K562 (cell line): Measurements from ENCODE around the gene PPP1CA. TPM values are rescaled to one million over a fixed set of nuclear protein-coding genes. Genes with fewer than 3 reads are reported as not detected.

Source experiments
- ATAC-seq: fragments of 200-7000 bp; cut with Tn5 transposase; 3 replicates; pipeline ENCODE4 v1.9.1; 2020; ENCODE audit warnings: moderate library complexity
- BruUV-seq: library from RNA; stranded (reverse); fragments of 400-500 nt; replicated peaks from 2 replicates; lab custom pipeline; 2021; lab: Mats Ljungman, UMichigan
- CTCF ChIA-PET: fragments of 300-600 bp; formaldehyde crosslinking; extraction: SDS; loops from one replicate; lab custom pipeline; 2021; ENCODE audit warnings: low intra/inter-chr PET ratio; lab: Yijun Ruan, JAX
- POLR2A ChIA-PET: fragments of 300-600, 350-650 bp; sonication (Branson Sonifier 250); formaldehyde crosslinking; extraction: SDS; loops from one replicate; lab custom pipeline; 2021; ENCODE audit warnings: antibody characterized with exemption, inconsistent platforms; lab: Yijun Ruan, JAX
- DNase-seq, 4 experiments: peaks; one replicate each; pipeline versions ENCODE4 v3.0.0 to v3.0.0-alpha.2; 2011 to 2018; ENCODE audit warnings: low spot score in 3 of 4, mixed read lengths in 3 of 4; ENCODE audit errors: extremely low read depth in 1 of 4
- FAIRE-seq: peaks from 2 replicates; lab custom pipeline; 2011; peaks lifted over from hg19 to GRCh38; lab: Jason Lieb, UNC
- H2AFZ ChIP-seq: 2 replicates; pipeline ENCODE4 v1.6.0; 2011; ENCODE audit warnings: low read depth, low read length, control low read depth, inconsistent platforms
- H3K27ac ChIP-seq: fragments of 200-600 bp; 3 replicates; pipeline ENCODE4 v1.8.0; 2011; ENCODE audit warnings: low read depth, mild to moderate bottlenecking, control low read depth, inconsistent platforms, low read length, moderate library complexity, mixed read lengths; ENCODE audit errors: extremely low read depth
- H3K27me3 ChIP-seq, 2 experiments: fragments of 300-600 bp in 1 of 2; 2 replicates in 1 of 2; 3 replicates in 1 of 2; pipeline versions ENCODE4 v1.6.0 to v1.8.0; 2011; ENCODE audit warnings: inconsistent platforms in 2 of 2, low read length in 2 of 2, mild to moderate bottlenecking in 1 of 2, mixed read lengths in 1 of 2, moderate library complexity in 1 of 2; ENCODE audit not compliant: control insufficient read depth in 2 of 2, insufficient read depth in 2 of 2
- H3K36me3 ChIP-seq: fragments of 300-600 bp; 3 replicates; pipeline ENCODE4 v1.8.0; 2011; ENCODE audit warnings: mild to moderate bottlenecking, low read length, inconsistent platforms; ENCODE audit not compliant: control insufficient read depth, insufficient read depth
- H3K4me1 ChIP-seq, 2 experiments: fragments of 200-600 bp in 1 of 2; replicated peaks in 1 of 2; 2 replicates in 1 of 2; 3 replicates in 1 of 2; pipeline versions ENCODE4 v1.5.1 to v1.8.0; 2011; ENCODE audit warnings: inconsistent platforms in 2 of 2, low read length in 2 of 2, mild to moderate bottlenecking in 1 of 2, mixed read lengths in 1 of 2, moderate library complexity in 1 of 2; ENCODE audit not compliant: control insufficient read depth in 2 of 2, insufficient read depth in 2 of 2
- H3K4me2 ChIP-seq: 2 replicates; pipeline ENCODE4 v1.6.1; 2011; ENCODE audit warnings: low read length, control low read depth, inconsistent platforms, mixed read lengths; ENCODE audit not compliant: insufficient read depth
- H3K4me3 ChIP-seq: fragments of 200-600 bp; sonication (generic), shearing (Covaris generic); 2 replicates; pipeline ENCODE4 v1.5.1; 2016; ENCODE audit warnings: control low read depth, inconsistent platforms
- H3K79me2 ChIP-seq: fragments of 200-600 bp; 3 replicates; pipeline ENCODE4 v1.8.0; 2011; ENCODE audit warnings: low read length, inconsistent platforms; ENCODE audit not compliant: control insufficient read depth, insufficient read depth
- H3K9ac ChIP-seq, 2 experiments: 2 replicates each; pipeline versions ENCODE4 v1.6.0 to v1.6.1; 2011; ENCODE audit warnings: low read depth in 2 of 2, low read length in 2 of 2, control low read depth in 1 of 2, inconsistent platforms in 1 of 2, mild to moderate bottlenecking in 1 of 2, mixed read lengths in 1 of 2; ENCODE audit not compliant: insufficient read depth in 1 of 2
- H3K9me1 ChIP-seq: one replicate; pipeline ENCODE4 v1.6.0; 2011; ENCODE audit warnings: inconsistent platforms, mild to moderate bottlenecking, low read length, moderate library complexity; ENCODE audit not compliant: control insufficient read depth, insufficient read depth
- H3K9me3 ChIP-seq: replicated peaks from 2 replicates; pipeline ENCODE4 v1.5.1; 2011; ENCODE audit warnings: low read depth, low read length, inconsistent platforms; ENCODE audit not compliant: control insufficient read depth, insufficient read depth
- H4K20me1 ChIP-seq: replicated peaks from 2 replicates; pipeline ENCODE4 v1.6.1; 2011; ENCODE audit warnings: low read length, inconsistent platforms, mixed read lengths; ENCODE audit not compliant: control insufficient read depth, insufficient read depth
- ELF4 ChIP-seq: fragments of 450-650 bp; formaldehyde crosslinking; IDR thresholded peaks from 2 replicates; pipeline ENCODE4 v1.4.0; 2022; ENCODE audit warnings: missing genetic modification characterization
- MBD2 ChIP-seq: sonication (generic); IDR thresholded peaks from 2 replicates; pipeline ENCODE4 v1.6.1; 2016; ENCODE audit warnings: low read depth, borderline replicate concordance
- NCOA2 ChIP-seq, 2 experiments: fragments of 450-650 bp; IDR thresholded peaks; 2 replicates each; pipeline ENCODE4 v1.6.1; 2018; ENCODE audit warnings: mild to moderate bottlenecking in 2 of 2, moderate library complexity in 1 of 2; ENCODE audit not compliant: partially characterized antibody in 2 of 2
- NFYB ChIP-seq: IDR thresholded peaks from 2 replicates; pipeline ENCODE4 v1.6.1; 2011; ENCODE audit warnings: mild to moderate bottlenecking, moderate library complexity; ENCODE audit not compliant: insufficient read length; ENCODE audit errors: extremely low read depth
- NRF1 ChIP-seq, 2 experiments: fragments of 450-650 bp; IDR thresholded peaks in 1 of 2; conservative IDR thresholded peaks in 1 of 2; 2 replicates each; pipeline ENCODE4 v1.6.1; 2014; ENCODE audit warnings: mild to moderate bottlenecking in 2 of 2
- TCFL5 ChIP-seq: fragments of 250-450 bp; sonication (Bioruptor Pico); conservative IDR thresholded peaks from 2 replicates; pipeline ENCODE4 v1.6.1; 2021; ENCODE audit warnings: mild to moderate bottlenecking, moderate library complexity, matching md5 sums
- ZBTB7A ChIP-seq: IDR thresholded peaks from 2 replicates; pipeline ENCODE4 v1.6.1; 2011; ENCODE audit warnings: low read depth, mild to moderate bottlenecking, low read length, moderate library complexity, borderline replicate concordance; ENCODE audit not compliant: control insufficient read depth
- ZNF655 ChIP-seq: fragments of 250-450 bp; sonication (Bioruptor Pico); IDR thresholded peaks from 2 replicates; pipeline ENCODE4 v1.5.0; 2021
- ZSCAN32 ChIP-seq: fragments of 450-650 bp; formaldehyde crosslinking; IDR thresholded peaks from 2 replicates; pipeline ENCODE4 v1.4.0; 2020; ENCODE audit warnings: mild to moderate bottlenecking, moderate library complexity
- WGBS: fragments of 100-300 bp; shearing (Covaris generic); methylation state at CpG from one replicate; pipeline ENCODE4 v1.1.6; 2016; ENCODE audit warnings: low coverage, mixed read lengths; ENCODE audit not compliant: insufficient coverage; ENCODE audit errors: missing lambda C conversion rate; 5-methylcytosine and 5-hydroxymethylcytosine counted together
- in situ Hi-C: fragments of 300-500 bp; cut with MboI; formaldehyde crosslinking; loops from 4 replicates; pipeline ENCODE4 v1.15.0; 2018; ENCODE audit warnings: inconsistent platforms, mixed read lengths
- intact Hi-C: fragments of 100-400 bp; cut with micrococcal nuclease; formaldehyde crosslinking; loops from 2 replicates; pipeline ENCODE4 v1.14.2; 2022
- polyA plus RNA-seq, 8 experiments: library from polyadenylated mRNA; depleted of rRNA in 4 of 8; stranded (reverse) in 5 of 8; unstranded in 3 of 8; fragments of >200 nt; fragmentation: Nextera tagmentation in 2 of 8; fragmentation: Illumina TruSeq in 1 of 8; extraction: Ambion mirVana in 2 of 8; extraction: Trizol in 1 of 8; gene quantifications; 2 replicates each; pipeline versions ENCODE4 v1.2.1 to v1.2.3, GENCODE V29; 2011 to 2014; ENCODE audit warnings: inconsistent platforms in 1 of 8, missing spikeins in 1 of 8
- total RNA-seq, 7 experiments: library from RNA; depleted of rRNA in 6 of 7; stranded (reverse); fragments of >200 nt in 6 of 7; fragmentation: Illumina TruSeq in 2 of 7; extraction: Trizol in 2 of 7; gene quantifications; 2 replicates each; pipeline versions ENCODE4 v1.2.1 to v1.2.3, GENCODE V29; 2011 to 2021; ENCODE audit warnings: low replicate concordance in 1 of 7
- TF ChIP-seq, protein P1 (sequence below): sonication (generic); formaldehyde crosslinking; IDR thresholded peaks from 2 replicates; pipeline ENCODE4 v1.8.0; 2022; ENCODE audit warnings: mild to moderate bottlenecking, missing genetic modification reagents
- TF ChIP-seq, protein P2 (sequence below): fragments of 200-800 bp; sonication (Bioruptor generic); IDR thresholded peaks from 2 replicates; pipeline ENCODE4 v1.6.1; 2017; ENCODE audit warnings: missing genetic modification characterization, missing compliant biosample characterization

The PPP1CA gene
- total and polyA plus RNA-seq, 9 of the 15 experiments (the other 6 are each of a cell fraction or from before 2014, with no cell fraction given) = 18.2 to 242 (median 188) TPM

DNA sequence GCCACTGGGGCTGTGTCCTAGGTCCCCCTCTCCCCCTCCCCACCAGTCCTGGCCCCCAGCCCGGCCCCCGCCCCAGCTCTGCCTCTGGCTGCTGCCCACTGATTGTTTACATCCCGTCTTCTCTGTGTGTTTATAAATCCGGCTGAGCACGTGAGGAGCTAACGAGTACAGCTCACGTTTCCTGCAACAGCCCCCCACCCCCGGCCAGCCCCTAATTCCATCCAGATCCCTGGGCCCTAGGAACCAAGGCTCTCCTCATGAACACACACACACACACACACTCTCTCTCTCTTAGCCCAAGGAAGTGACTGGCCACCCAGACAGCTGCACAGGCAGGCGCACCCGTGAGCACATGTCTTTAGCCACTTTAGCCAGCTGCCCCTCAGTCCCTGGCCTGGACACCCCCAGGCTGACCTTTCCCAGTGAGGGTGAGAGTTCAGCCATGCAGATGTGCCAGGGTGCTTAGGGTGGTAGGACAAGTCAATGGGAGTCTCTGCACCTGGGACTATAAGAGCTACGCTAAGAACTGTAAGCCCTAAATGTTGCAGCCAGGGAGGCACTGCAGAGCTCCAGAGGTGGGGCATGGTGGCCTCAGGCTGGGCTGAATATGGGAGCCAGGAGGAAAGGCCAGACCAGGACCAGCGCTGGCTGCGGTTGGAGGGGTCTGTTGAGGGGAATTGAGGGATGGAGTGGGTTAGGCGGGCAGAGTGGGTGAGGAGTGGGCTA is 31.1 kb downstream of the PPP1CA start:
- Histone ChIP-seq H3K79me2 (peaks cover 39% of the 10 kb centered on the region; the same call in 2 of the 3 replicates), H3K4me2 (no peak overlapping the region; the same call in 1 of the 2 replicates), H2AFZ (no peak overlapping the region), H3K4me3 (no peak overlapping the region), H3K9me3 (no peaks in the 10 kb centered on the region), H3K9ac (peak overlapping the region in 1 of 2 experiments; percentile 86; a peak in 2 of 4 replicates), H3K36me3 (no peaks in the 10 kb centered on the region), H3K27ac (peak overlapping the region; percentile 40; the same call in 1 of the 3 replicates), H3K9me1 (no peaks in the 10 kb centered on the region), H3K4me1 (peaks cover 45 to 73% of the 10 kb centered on the region in 2 experiments), H4K20me1 (no peaks in the 10 kb centered on the region), H3K27me3 (no peaks in the 10 kb centered on the region)
- 50% methylated on average over 12 of the region's 14 CpGs for WGBS
- FAIRE-seq (no peak), ATAC-seq (no peak), DNase-seq (no peak)
- intact Hi-C loops (no loop called here), in situ Hi-C loops (no loop called here)
- CTCF ChIA-PET = no interaction called here
- POLR2A ChIA-PET = interaction anchor here (0.7 to 3.0 kb wide), 8 partner anchors 8 to 35 kb away, joined by 3 to 10 read pairs (median 5); partner anchors contain the start of gene POLD4
- no TSS peak for BruUV-seq
- TF ChIP-seq NFYB (no peak), ZBTB7A (peak; percentile 57; the same call in 1 of the 2 replicates), TCFL5 (CRISPR knock-in tag) (no peak), NRF1 (conservative IDR thresholded peaks at IDR 0.05 in 1 of 2, IDR thresholded peaks at IDR 0.05 in 1 of 2) (no peak), MBD2 (no peak), ELF4 (CRISPR knock-in tag) (no peak), ZSCAN32 (CRISPR knock-in tag) (no peak), NCOA2 (IDR thresholded peaks at IDR 0.05; ENCODE audit: partially characterized antibody in 2 of 2) (no peak), ZNF655 (CRISPR knock-in tag) (no peak)
- TF ChIP-seq, protein P1, sequence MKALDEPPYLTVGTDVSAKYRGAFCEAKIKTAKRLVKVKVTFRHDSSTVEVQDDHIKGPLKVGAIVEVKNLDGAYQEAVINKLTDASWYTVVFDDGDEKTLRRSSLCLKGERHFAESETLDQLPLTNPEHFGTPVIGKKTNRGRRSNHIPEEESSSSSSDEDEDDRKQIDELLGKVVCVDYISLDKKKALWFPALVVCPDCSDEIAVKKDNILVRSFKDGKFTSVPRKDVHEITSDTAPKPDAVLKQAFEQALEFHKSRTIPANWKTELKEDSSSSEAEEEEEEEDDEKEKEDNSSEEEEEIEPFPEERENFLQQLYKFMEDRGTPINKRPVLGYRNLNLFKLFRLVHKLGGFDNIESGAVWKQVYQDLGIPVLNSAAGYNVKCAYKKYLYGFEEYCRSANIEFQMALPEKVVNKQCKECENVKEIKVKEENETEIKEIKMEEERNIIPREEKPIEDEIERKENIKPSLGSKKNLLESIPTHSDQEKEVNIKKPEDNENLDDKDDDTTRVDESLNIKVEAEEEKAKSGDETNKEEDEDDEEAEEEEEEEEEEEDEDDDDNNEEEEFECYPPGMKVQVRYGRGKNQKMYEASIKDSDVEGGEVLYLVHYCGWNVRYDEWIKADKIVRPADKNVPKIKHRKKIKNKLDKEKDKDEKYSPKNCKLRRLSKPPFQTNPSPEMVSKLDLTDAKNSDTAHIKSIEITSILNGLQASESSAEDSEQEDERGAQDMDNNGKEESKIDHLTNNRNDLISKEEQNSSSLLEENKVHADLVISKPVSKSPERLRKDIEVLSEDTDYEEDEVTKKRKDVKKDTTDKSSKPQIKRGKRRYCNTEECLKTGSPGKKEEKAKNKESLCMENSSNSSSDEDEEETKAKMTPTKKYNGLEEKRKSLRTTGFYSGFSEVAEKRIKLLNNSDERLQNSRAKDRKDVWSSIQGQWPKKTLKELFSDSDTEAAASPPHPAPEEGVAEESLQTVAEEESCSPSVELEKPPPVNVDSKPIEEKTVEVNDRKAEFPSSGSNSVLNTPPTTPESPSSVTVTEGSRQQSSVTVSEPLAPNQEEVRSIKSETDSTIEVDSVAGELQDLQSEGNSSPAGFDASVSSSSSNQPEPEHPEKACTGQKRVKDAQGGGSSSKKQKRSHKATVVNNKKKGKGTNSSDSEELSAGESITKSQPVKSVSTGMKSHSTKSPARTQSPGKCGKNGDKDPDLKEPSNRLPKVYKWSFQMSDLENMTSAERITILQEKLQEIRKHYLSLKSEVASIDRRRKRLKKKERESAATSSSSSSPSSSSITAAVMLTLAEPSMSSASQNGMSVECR (CRISPR knock-in tag) = 0 out of 2 replicates have a peak, but pooled peaks have one; percentile 17
- TF ChIP-seq, protein P2, sequence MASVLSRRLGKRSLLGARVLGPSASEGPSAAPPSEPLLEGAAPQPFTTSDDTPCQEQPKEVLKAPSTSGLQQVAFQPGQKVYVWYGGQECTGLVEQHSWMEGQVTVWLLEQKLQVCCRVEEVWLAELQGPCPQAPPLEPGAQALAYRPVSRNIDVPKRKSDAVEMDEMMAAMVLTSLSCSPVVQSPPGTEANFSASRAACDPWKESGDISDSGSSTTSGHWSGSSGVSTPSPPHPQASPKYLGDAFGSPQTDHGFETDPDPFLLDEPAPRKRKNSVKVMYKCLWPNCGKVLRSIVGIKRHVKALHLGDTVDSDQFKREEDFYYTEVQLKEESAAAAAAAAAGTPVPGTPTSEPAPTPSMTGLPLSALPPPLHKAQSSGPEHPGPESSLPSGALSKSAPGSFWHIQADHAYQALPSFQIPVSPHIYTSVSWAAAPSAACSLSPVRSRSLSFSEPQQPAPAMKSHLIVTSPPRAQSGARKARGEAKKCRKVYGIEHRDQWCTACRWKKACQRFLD (CRISPR knock-in tag) = no peak
